ENCODE data around the gene ESYT1.

The ESYT1 gene

DNA sequence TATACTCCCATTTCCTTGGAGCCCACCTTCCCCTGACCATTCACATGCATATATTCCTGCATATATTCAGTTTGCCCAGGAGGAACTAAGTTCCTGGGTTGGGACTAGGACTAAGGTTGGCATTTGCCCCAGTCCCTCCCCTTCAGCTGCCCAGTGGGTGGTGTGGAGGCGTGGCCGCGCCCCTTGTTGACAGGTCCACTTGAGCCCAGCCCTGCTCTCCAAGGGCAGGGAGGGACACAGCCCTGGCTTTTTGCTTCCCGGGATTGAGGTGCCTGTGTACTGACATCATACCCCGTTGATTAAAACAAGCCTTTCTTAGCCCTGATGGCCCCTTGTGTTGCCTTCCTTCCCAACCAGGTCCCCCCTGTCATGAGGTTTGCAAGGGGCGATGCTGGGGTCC is 40.8 kb upstream of the ESYT1 start:
- DNase-seq (ENCODE audit: low read depth in 1 of 2, low spot score in 1 of 2), result no peak
- TF ChIP-seq GABPA (IDR thresholded peaks at IDR 0.05; ENCODE audit: low read depth), result no peak
- TF ChIP-seq CTCF (IDR thresholded peaks at IDR 0.05; ENCODE audit: insufficient read depth, low read length), result no peak
- Histone ChIP-seq H3K4me3 (replicated peaks; ENCODE audit: insufficient read depth, low read length) (no peak overlapping the region), H3K27me3 (ENCODE audit: insufficient read depth, poor library complexity, severe bottlenecking) (no peaks in the 10 kb centered on the region), H3K27ac (replicated peaks) (no peak overlapping the region)

DNA sequence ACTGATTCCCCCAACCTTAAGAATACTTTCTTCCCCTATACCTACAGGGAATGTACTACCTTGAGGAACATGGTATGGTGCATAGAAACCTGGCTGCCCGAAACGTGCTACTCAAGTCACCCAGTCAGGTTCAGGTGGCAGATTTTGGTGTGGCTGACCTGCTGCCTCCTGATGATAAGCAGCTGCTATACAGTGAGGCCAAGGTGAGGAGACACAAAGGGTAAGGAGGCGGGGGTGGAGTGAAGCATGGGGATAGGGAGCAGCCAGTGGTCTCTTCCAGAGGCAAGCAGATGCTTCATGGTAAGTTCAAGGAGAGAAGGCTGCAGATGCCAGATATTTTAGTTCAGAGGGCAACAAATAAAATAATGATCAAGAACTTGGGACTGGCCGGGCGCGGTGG is 30.3 kb upstream of the ESYT1 start:
- Histone ChIP-seq H3K4me3 (replicated peaks; ENCODE audit: insufficient read depth, low read length) (no peak overlapping the region), H3K27ac (replicated peaks) (no peak overlapping the region), H3K27me3 (ENCODE audit: insufficient read depth, poor library complexity, severe bottlenecking) (peaks cover 6% of the 10 kb centered on the region)
- no peak for DNase-seq (ENCODE audit: low read depth in 1 of 2, low spot score in 1 of 2)
- TF ChIP-seq POLR2AphosphoS5 (IDR thresholded peaks at IDR 0.05; ENCODE audit: low read depth), result no peak
- no peak for TF ChIP-seq GABPA (IDR thresholded peaks at IDR 0.05; ENCODE audit: low read depth)
- no peak for TF ChIP-seq SPI1 (IDR thresholded peaks at IDR 0.05; ENCODE audit: borderline replicate concordance, low read depth)
- TF ChIP-seq, protein P1, sequence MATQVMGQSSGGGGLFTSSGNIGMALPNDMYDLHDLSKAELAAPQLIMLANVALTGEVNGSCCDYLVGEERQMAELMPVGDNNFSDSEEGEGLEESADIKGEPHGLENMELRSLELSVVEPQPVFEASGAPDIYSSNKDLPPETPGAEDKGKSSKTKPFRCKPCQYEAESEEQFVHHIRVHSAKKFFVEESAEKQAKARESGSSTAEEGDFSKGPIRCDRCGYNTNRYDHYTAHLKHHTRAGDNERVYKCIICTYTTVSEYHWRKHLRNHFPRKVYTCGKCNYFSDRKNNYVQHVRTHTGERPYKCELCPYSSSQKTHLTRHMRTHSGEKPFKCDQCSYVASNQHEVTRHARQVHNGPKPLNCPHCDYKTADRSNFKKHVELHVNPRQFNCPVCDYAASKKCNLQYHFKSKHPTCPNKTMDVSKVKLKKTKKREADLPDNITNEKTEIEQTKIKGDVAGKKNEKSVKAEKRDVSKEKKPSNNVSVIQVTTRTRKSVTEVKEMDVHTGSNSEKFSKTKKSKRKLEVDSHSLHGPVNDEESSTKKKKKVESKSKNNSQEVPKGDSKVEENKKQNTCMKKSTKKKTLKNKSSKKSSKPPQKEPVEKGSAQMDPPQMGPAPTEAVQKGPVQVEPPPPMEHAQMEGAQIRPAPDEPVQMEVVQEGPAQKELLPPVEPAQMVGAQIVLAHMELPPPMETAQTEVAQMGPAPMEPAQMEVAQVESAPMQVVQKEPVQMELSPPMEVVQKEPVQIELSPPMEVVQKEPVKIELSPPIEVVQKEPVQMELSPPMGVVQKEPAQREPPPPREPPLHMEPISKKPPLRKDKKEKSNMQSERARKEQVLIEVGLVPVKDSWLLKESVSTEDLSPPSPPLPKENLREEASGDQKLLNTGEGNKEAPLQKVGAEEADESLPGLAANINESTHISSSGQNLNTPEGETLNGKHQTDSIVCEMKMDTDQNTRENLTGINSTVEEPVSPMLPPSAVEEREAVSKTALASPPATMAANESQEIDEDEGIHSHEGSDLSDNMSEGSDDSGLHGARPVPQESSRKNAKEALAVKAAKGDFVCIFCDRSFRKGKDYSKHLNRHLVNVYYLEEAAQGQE (IDR thresholded peaks at IDR 0.05; ENCODE audit: insufficient replicate concordance, low read depth), result no peak
- TF ChIP-seq CTCF (IDR thresholded peaks at IDR 0.05; ENCODE audit: insufficient read depth, low read length), result no peak

GRCh38 chr12:56098592-56098991 is 29.5 kb upstream of the ESYT1 start:
- H3K27me3 ChIP-seq (ENCODE audit: insufficient read depth, poor library complexity, severe bottlenecking), result peaks cover 6% of the 10 kb centered on the region
- no peak for DNase-seq (ENCODE audit: low read depth in 1 of 2, low spot score in 1 of 2)
- no peak overlapping the region for H3K27ac ChIP-seq (replicated peaks)
- TF ChIP-seq SPI1 (IDR thresholded peaks at IDR 0.05; ENCODE audit: borderline replicate concordance, low read depth) (no peak), GABPA (IDR thresholded peaks at IDR 0.05; ENCODE audit: low read depth) (no peak), POLR2AphosphoS5 (IDR thresholded peaks at IDR 0.05; ENCODE audit: low read depth) (no peak), CTCF (IDR thresholded peaks at IDR 0.05; ENCODE audit: insufficient read depth, low read length) (no peak)
- TF ChIP-seq, protein P1 (IDR thresholded peaks at IDR 0.05; ENCODE audit: insufficient replicate concordance, low read depth), result no peak
- no peak overlapping the region for H3K4me3 ChIP-seq (replicated peaks; ENCODE audit: insufficient read depth, low read length)

DNA sequence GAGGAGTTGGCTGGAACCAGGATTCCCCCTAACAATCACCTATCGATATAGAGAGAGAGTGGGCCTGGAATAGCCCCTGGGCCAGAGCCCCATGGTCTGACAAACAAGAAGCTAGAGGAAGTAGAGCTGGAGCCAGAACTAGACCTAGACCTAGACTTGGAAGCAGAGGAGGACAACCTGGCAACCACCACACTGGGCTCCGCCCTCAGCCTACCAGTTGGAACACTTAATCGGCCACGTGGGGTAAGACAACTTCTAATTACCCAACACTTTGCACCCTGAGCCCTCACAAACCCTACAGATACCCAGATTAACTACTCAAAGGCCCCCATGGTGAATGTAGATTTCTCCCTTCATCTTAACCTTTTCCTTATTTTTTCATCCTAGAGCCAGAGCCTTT is 28.3 kb upstream of the ESYT1 start:
- H3K27me3 ChIP-seq (ENCODE audit: insufficient read depth, poor library complexity, severe bottlenecking), result peaks cover 6% of the 10 kb centered on the region
- TF ChIP-seq POLR2AphosphoS5 (IDR thresholded peaks at IDR 0.05; ENCODE audit: low read depth), result no peak
- no peak for TF ChIP-seq SPI1 (IDR thresholded peaks at IDR 0.05; ENCODE audit: borderline replicate concordance, low read depth)
- TF ChIP-seq GABPA (IDR thresholded peaks at IDR 0.05; ENCODE audit: low read depth), result no peak
- TF ChIP-seq, protein P1 (IDR thresholded peaks at IDR 0.05; ENCODE audit: insufficient replicate concordance, low read depth), result no peak
- no peak for TF ChIP-seq CTCF (IDR thresholded peaks at IDR 0.05; ENCODE audit: insufficient read depth, low read length)
- no peak overlapping the region for H3K4me3 ChIP-seq (replicated peaks; ENCODE audit: insufficient read depth, low read length)
- DNase-seq (ENCODE audit: low read depth in 1 of 2, low spot score in 1 of 2), result no peak
- H3K27ac ChIP-seq (replicated peaks), result no peak overlapping the region

Measured in HL-60 (cell line).